Activated CD8-positive, alpha-beta memory T cell treated with anti-CD3 and anti-CD28 coated beads, Interleukin-2, amount 50 U/mL, for 24 hours (primary cell): ENCODE data around the gene HIC2.
"Not testable (repeated sequence)": the region's sequence is repeated elsewhere in the genome, so short reads cannot be mapped to it uniquely, and the experiment has no call there.

Source experiments
- DNase-seq: peaks from one replicate; pipeline ENCODE4 v3.0.0-alpha.2; 2020; ENCODE audit errors: extremely low read depth

HIC2 gene

GRCh38 chr22:21490556-21490955 is 73.4 kb downstream of the HIC2 start:
- not testable (repeated sequence) for DNase-seq

- DNase-seq = not testable (repeated sequence)
Observed at GRCh38 chr22:21492271-21492670, 75.1 kb downstream of the HIC2 start.

- DNase-seq = not testable (repeated sequence)
Observed at GRCh38 chr22:21493789-21494782, 76.9 kb downstream of the HIC2 start.

GRCh38 chr22:21497984-21498383 is 80.8 kb downstream of the HIC2 start:
- not testable (repeated sequence) for DNase-seq

GRCh38 chr22:21498489-21498888 is 81.3 kb downstream of the HIC2 start:
- DNase-seq = not testable (repeated sequence)

GRCh38 chr22:21499623-21500506 is 82.7 kb downstream of the HIC2 start:
- not testable (repeated sequence) for DNase-seq
